GM21447 (cell line): ENCODE measurements around the gene PGLYRP4.
A peak's percentile ranks its signal among the peaks of the same experiment; 100 is the strongest.
"Not testable (repeated sequence)": the region's sequence is repeated elsewhere in the genome, so short reads cannot be mapped to it uniquely, and the experiment has no call there.

Source experiments
- ATAC-seq: cut with Tn5 transposase; IDR thresholded peaks from one replicate; pipeline ENCODE4 v1.9.1; 2021; ENCODE audit not compliant: unreplicated experiment

Gene PGLYRP4

DNA sequence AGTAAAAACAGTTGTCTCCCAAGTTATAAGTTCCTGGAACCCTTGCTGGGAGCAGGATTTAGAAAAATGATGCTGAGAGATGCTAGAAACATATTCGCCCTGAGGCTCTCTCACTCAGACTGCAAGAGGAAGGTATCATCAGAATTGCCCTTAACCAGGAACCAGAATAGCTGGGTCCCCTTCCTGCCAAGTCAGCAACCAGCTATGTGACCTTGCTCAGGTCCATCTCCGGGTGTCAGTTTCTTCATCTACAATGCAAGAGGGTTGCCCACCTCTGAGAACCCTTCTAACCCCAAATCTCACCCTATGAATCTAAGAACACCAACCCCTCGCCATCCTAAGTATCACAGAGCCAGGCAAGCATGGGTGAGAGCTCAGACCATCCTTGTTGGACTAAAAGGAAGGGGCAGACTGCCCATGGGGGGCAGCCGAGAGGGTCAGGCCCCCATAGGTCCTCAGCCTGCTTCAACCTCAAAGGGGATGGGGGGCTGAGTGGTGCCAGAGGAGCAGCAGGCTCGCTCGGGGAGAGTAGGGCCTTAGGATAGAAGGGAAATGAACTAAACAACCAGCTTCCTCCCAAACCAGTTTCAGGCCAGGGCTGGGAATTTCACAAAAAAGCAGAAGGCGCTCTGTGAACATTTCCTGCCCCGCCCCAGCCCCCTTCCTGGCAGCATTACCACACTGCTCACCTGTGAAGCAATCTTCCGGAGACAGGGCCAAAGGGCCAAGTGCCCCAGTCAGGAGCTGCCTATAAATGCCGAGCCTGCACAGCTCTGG, 8.6 kb upstream of the PGLYRP4 start:
- ATAC-seq: no peak

GRCh38 chr1:153356392-153357075, 7.9 kb upstream of the PGLYRP4 start:
- ATAC-seq: no peak

DNA sequence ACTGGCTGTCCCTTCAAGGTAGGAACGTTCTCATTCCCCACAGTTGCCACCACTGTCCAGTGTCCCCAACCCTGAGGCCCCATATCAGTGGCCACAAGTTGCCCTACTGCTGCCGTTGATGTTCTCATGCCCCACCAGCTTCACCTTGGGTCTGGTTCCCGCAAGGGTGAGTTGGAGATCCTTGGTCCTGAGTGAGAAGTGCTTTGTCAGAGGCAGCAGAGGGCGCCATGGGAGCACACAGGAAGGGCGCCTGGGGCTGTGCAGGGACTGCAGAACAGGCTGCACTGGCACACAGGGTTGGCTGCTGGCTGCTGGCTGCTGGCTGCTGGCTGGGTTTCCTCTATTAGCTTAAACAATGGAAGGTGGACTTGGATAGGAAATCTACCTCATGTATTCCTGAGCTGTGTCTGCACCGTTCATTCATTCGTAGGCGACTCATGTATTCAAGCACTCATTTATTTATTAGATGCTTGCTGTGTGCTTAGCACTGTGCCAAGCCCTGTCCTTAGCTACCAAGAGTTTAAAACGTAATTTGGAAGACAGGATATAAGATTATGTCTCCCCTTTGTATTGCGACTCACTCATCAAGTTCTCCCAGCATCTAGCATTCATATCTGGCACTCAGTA, 6.9 kb upstream of the PGLYRP4 start:
- no peak for ATAC-seq

GRCh38 chr1:153354515-153355193, 6.0 kb upstream of the PGLYRP4 start:
- no peak for ATAC-seq

DNA sequence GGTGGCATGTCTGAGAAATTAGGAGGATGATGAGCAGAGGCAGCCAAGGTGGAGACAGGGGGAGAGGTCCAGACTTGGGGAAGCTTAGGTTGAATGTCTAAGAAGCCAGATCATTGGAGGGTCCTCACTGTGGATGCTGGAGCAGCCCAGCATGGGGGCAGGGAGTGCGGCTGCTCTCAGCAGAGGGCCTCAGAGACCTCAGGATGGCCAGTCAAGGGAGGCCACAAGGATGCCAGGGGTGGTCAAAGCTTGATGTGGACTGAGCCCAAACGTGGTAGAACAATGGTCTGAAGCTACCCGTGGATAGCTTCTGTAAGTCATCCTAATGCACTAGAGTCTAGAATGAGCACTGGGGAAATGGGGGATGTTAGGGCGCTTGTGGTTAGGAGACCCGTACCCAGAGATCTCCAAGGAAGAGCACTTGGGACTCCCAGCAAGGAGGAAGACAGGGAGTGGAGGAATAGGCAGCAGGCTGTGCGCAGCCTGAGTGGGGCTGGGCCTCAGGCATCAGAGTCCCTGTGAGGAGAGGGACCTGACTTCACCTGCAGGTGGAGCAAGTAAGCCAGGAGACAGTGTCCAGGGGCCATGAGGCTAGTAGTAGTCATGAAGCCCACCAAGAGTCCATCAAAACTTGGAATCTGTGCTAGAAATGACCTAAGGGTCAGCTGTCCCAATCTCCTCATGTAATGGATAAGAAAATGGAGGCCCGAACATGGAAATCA, 4.7 kb upstream of the PGLYRP4 start:
- no peak for ATAC-seq

DNA sequence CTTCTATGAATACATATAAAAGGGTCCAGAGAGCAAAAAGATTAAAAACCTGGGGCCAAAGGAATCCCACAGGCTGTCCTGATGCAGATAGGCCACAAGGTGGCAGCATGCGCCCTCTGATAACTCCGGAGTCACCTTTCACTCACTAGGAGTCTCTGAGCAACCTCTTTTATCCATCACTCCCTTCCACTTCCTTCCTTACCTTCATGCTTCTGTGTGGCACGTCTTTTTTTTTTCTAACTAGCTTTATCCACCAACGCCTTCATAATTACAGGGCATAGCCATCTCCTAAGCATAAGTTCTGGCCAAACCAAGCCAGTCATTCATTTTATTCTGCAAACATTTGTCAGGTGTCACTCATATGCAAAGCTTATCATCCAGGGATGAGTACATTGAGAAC, 3.9 kb upstream of the PGLYRP4 start:
- ATAC-seq: no peak

GRCh38 chr1:153350321-153350957, 1.8 kb upstream of the PGLYRP4 start:
- no peak for ATAC-seq

GRCh38 chr1:153349363-153350320, 1.0 kb upstream of the PGLYRP4 start:
- no peak for ATAC-seq

DNA sequence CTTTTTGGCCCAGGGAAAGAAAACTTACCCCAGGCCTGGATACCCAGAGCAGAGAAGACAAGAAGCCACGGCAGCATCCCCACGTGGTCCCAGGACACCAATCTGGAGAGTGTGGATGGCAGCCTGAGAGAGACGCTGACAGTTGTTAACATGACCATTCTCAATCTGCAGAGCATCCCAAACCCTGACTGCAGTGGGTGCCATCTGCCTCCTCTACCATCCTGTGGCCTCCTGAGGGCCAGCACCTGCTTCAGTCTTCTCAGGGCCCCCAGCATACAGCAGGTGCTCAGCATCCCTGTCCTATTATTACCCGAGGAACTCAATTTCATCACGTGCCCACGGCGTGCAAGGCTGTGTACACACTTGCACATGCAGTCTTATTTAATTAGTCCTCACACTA, 785 bp downstream of the PGLYRP4 start:
- no peak for ATAC-seq

DNA sequence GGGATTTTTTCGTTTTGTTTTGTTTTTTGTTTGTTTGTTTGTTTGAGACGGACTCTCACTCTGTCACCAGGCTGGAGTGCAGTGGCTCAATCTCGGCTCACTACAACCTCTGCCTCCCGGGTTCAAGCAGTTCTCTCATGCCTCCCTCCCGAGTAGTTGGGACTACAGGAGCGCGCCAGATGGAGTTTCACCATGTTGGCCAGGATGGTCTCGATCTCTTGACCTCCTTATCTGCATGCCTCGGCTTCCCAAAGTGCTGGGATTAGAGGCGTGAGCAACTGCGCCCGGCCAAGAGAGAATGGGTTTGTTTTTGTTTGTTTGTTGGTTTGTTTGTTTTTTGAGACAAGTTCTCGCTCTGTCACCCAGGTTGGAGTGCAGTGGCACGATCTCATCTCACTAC, 1.6 kb downstream of the PGLYRP4 start:
- not testable (repeated sequence) for ATAC-seq

- peak; percentile 19 for ATAC-seq
Measured at GRCh38 chr1:153346077-153346723, 2.4 kb downstream of the PGLYRP4 start.

GRCh38 chr1:153345187-153346076, 3.2 kb downstream of the PGLYRP4 start:
- ATAC-seq: peak; percentile 45

DNA sequence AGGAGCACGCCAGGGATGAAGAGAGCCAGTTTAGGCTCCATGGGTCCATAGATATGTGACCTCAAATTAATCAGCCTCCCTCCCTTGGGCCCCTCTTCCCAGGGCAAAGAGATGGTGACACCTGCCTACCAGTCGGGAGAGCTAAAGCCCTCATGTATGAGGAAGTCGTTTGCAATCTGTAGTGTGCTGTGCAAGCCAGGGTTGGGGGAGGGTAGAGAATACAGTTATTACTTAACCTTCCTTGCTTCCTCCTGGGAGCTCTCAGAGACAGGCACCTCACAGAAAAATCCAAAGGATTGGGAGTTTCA, 4.0 kb downstream of the PGLYRP4 start:
- ATAC-seq: no peak

- no peak for ATAC-seq
Measured at GRCh38 chr1:153343811-153344717, 4.6 kb downstream of the PGLYRP4 start.

DNA sequence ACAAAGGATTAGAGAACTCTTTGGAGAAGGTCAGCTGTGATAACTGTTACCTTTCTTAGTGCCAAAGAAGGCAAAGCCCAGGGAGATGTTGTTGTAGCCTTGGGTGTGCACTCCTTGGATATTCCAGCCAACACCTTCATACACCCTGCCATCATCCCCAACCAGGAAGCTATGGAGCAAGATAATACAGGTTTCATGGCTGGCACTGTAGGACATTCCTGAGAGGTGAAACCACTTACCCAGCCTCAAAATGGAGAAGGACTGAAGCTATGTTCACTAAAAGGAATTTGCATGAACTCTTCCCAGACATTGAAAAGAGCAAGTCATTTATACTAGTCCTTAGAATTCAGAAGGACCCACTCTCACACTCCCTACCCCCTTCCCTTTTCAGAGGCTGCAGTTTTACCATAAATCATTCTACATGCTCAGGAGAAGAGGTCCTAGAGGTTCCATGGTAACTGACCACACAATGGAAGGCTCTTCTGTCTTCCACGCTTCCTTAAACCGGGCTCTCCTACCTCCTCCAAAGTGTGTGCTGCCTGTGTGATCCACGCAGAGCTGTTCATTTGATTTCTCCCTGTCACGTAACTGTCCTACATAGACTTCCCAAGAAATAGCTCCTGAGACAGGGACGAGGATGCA, 5.5 kb downstream of the PGLYRP4 start:
- no peak for ATAC-seq

- no peak for ATAC-seq
Measured at GRCh38 chr1:153342178-153342577, 6.5 kb downstream of the PGLYRP4 start.
